ENCODE data around the gene NAA40.

- TF ChIP-seq POLR2A (IDR thresholded peaks at IDR 0.05) (no peak), CTCF (IDR thresholded peaks at IDR 0.05) (no peak)
These were observed 42.7 kb upstream of the NAA40 start for GRCh38 chr11:63896071-63896470.
